HG02678 (cell line): ENCODE measurements around the gene LBP.
"Not testable (repeated sequence)": the region's sequence is repeated elsewhere in the genome, so short reads cannot be mapped to it uniquely, and the experiment has no call there.

Experiments used
- ATAC-seq: cut with Tn5 transposase; IDR thresholded peaks from one replicate; pipeline ENCODE4 v1.9.1; 2021; ENCODE audit warnings: mild to moderate bottlenecking, moderate library complexity; ENCODE audit not compliant: unreplicated experiment

The LBP gene

DNA sequence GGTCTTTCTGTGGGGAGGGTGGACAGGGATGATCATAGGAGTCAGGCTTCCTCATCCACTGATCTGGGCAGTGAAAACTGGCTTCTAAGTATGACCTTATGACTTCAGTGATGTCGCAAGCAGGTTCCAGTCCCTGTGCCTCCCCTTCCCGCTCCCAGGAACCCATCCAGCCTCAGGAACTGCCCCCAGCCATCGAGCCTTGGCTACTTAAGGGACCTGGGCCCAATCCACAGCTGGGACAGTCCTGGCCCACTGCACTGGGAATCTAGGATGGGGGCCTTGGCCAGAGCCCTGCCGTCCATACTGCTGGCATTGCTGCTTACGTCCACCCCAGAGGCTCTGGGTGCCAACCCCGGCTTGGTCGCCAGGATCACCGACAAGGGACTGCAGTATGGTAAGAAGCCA lies at the start of gene LBP:
Gene LBP, plus strand, starts transcription at position 236 of the 405 bp plus-strand sequence. Its CDS starts 35 bp downstream, at position 271.
- ATAC-seq = no peak

DNA sequence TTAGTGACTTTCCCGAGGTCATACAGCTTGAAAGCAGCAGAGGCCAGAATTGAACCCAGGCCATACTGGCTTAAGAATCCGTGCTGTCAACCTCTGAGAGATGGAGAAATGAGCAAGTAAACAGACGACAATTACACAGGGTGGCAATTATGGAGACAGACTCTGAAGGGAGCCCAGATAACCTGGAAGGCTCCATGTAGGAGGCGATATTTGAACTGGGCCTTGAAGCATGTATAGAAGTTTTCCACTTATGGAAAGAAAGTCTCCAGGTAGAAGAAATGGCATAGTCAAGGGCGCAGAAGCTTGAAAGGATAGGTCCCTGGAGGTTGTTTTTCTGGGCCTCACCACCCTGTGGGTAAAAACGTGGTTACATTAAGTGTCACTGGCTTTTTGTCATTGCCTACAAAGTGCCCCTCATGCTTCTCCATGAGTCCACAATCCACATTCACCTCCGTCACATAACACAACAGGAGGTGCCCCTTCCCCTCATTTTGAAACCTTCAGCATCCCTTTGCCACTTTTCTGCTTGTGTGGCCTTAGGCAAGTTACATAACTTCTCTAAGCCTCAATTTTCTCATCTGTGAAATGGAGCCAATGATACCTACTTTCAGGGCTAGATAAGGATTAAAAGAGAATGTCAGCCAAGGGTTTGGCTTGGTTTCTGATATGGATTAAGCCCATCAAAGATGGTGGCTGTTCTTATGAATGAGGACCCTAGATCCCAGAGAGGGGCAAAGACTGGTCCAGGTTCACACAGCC lies 48.2 kb upstream of the LBP start:
- ATAC-seq = no peak

DNA sequence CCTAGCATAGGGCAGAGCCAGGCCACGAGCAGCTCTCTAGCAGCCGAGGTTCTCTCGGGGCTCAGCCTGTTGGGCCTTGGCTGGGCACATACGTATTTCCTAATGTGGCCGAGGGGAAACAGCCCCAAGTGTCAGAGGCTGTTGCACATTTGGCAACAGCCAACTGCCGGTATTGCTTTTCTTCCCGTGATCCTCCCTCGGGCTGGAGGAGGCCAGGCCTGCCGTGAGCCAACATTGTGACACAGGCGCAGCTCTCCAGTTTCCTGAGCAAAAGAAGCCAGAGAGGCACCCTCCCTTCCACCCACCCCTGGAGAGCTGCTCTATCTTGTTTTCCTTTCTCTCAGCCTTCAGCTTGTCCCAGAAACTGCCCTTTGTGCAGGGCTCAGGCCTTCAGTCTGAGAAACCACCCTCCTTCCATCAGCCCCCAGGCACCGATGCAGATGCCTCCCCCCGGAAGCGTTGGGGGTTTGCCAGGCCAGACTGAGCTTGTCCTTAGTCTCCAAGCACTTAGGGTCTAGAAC lies 47.5 kb upstream of the LBP start:
- ATAC-seq = no peak

- no peak for ATAC-seq
Observed at GRCh38 chr20:38299963-38300362, 46.3 kb upstream of the LBP start.

GRCh38 chr20:38300438-38300837 lies 45.8 kb upstream of the LBP start:
- ATAC-seq = no peak

- ATAC-seq = no peak
Observed at GRCh38 chr20:38301309-38301708, 45.0 kb upstream of the LBP start.

- no peak for ATAC-seq
Observed at GRCh38 chr20:38302786-38303185, 43.5 kb upstream of the LBP start.

DNA sequence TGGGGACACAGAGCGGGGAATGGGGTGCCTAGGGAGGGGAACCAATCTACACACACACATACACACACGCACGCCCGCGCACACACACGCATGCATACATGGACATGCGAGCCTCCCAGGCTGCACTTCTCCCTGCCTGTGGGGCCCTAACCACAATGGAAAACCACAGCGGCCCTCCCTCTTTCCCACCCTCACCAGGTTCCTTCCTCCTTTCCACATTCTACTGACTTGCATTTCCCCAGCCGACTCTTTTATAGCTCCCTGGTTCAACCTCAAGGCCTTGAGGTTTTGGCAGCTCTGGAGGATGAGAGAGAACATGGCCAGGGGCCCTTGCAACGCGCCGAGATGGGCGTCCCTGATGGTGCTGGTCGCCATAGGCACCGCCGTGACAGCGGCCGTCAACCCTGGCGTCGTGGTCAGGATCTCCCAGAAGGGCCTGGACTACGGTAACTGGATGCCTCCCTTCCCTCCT lies 42.3 kb upstream of the LBP start, which contains the start of gene BPI:
Gene BPI, plus strand, starts transcription at position 249 of the 472 bp plus-strand sequence. Its CDS starts 68 bp downstream, at position 317.
- ATAC-seq = no peak

- ATAC-seq = no peak
Observed at GRCh38 chr20:38304845-38305447, 41.3 kb upstream of the LBP start.

GRCh38 chr20:38305541-38305940 lies 40.7 kb upstream of the LBP start:
- no peak for ATAC-seq

DNA sequence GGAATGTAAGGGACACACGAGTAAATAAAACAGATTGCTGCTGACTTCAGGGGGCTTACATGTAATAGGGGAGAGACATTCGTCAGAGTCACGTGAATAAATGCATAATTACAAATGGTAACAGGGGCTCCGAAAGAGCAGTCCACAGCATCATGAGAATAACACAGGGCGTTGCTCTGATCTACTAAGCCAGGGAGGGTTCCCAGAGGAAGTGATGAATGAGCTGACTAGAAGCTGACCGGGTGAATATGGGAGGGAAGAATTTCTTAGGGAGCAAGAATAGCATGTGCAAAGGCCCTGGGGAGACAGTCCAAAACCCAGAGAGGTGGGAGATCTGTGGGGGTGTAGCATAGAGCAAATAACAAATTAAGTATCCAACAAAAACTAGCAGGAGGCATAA lies 39.9 kb upstream of the LBP start:
- no peak for ATAC-seq

GRCh38 chr20:38307371-38308046 lies 38.8 kb upstream of the LBP start:
- ATAC-seq = no peak

DNA sequence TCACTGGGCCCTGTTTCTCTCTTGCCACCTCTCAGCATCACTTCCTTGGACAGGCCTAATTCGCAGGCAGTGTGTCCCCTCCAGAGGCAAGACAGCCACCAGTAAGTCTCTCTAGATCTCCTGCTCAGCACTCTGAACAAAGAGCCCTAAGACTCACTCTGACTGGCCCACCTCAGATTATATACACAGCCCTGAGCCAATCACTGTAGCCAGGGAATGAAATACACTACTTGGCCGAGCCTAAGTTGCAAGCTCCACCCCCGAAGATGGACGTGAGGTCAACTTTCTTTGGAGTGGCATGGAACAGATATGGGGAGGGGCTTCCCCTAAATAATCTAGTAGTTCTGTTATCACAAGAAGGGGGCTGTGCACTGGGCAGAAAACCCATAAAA lies 38.2 kb upstream of the LBP start:
- ATAC-seq = no peak

DNA sequence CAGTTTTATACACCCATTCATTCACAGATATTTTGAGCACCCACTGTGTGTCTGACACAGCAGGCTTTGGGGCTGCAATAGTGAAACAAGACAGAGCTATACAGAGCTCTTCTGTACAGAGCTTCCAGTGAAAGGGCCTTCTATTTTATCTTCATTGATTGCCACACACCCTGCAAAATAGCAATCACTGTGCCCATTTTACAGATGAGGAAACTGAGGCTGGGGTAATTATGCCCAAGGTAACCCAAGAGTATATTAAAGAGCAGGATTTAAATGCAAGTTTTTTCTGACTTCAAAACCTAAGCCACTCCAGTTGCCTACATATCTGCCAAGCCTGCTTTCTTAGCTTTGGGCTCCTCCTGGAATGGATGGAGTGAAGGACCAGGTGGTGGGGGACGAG lies 37.8 kb upstream of the LBP start:
- no peak for ATAC-seq

- no peak for ATAC-seq
Observed at GRCh38 chr20:38311091-38311490, 35.2 kb upstream of the LBP start.

GRCh38 chr20:38311491-38311890 lies 34.8 kb upstream of the LBP start:
- ATAC-seq = no peak

DNA sequence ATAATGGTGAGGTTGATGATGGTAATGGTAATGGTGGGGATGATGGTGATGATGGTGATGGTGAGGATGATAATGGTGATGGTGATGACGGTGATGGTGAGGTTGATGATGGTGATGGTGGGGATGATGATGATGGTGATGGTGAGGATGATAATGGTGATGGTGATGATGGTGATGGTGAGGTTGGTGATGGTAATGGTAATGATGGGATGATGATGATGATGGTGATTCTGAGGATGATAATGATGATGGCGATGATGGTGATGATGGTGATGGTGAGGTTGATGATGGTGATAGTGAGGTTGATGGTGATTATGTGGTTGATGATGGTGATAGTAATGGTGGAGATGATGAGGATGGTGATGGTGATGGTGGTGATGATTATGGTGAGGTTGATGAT lies 32.6 kb upstream of the LBP start:
- ATAC-seq = no peak

DNA sequence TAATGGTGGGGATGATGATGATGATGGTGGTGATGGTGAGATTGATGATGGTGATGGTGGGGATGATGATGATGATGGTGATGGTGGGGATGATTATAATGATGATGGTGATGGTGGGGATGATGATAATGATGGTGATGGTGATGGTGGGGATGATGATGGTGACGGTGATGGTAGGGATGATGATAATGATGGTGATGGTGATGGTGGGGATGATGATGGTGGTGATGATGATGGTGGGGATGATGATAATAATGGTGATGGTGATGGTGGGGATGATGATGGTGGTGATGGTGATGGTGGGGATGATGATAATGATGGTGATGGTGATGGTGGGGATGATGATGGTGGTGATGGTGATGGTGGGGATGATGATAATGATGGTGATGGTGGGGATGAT lies 31.9 kb upstream of the LBP start:
- not testable (repeated sequence) for ATAC-seq

DNA sequence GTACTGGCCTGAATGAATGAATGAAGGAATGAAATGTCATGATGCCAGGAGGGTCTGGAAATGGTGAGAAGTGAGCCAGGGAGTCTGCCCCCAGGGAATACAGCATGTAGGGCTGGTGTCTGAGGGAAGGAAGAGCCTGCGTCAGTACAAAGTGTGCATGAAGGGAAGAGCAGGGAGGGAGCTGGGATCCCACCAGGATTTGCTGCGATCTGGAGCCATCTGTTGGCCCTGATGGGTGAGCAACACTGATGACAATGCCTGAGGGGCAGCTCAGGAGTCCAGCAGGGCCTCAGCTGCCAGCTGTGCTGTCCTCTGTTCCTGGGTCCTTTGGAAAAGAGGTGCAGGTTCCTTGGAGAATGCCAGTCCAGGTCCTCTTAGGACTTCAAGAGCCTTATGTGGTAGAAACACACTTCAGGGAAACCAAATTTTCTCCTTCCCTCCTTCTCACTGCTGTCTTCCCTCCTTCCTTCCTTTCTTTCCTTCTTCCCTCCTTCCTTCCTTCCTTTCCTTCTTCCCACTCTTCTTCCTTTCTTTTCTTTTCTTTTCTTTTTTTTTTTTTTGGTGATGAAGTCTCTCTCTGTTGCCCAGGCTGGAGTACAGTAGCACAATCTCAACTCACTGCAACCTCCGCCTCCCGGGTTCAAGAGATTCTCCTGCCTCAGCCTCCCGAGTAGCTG lies 30.9 kb upstream of the LBP start:
- ATAC-seq = no peak

DNA sequence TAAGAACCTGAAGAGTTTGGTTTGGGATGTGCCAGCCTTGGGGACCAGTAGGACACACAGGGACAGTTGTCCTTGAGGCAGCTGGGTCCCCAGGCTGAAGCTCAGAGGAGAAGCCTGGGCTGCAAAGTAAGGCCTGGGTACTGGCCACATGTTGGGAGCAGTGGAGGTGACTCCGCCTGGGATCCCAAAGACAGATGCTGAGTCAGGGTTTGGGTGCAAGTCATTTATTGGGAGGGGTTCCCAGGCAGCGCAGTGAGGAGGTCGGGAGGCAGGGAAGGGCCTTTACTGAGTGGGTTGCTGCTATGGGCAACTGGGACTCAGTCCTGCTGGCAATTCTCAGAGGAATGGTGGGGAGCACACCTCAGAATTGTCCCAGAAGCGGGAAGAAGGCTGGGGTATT lies 29.9 kb upstream of the LBP start:
- ATAC-seq = no peak

DNA sequence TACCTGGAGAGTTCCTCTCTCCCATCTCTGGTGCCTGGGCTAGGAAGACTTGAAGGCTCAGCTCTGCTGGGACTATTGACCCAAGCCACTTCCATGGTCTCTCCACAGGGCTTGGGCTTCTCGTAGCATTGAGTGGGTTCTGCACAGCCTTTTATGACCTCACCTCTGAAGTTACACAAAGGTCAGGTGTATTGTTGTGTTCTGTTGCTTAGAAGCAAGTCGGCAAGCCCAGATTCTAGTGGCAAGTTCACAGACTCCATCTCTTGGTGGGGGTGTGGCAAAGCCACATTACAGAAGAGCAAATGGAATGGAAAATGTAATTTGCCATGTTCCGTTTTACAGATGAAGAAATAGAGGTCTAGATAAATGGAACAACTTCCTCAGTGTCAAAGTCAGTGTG lies 28.9 kb upstream of the LBP start:
- no peak for ATAC-seq
